HEK293 (cell line): ENCODE results near the gene SLC1A7.

Experiments used
- SP3 ChIP-seq: fragments of 450-650 bp; formaldehyde crosslinking; IDR thresholded peaks from 2 replicates; pipeline ENCODE4 v1.5.1; 2016; ENCODE audit warnings: missing biosample characterization, missing genetic modification characterization
- ZNF510 ChIP-seq: fragments of 450-650 bp; formaldehyde crosslinking; IDR thresholded peaks from 2 replicates; pipeline ENCODE4 v1.5.1; 2018; ENCODE audit warnings: mild to moderate bottlenecking, missing genetic modification characterization, missing biosample characterization; ENCODE audit not compliant: insufficient replicate concordance
- ZNF776 ChIP-seq: fragments of 450-650 bp; formaldehyde crosslinking; IDR thresholded peaks from 2 replicates; pipeline ENCODE4 v1.5.0; 2017; ENCODE audit warnings: missing biosample characterization, missing genetic modification characterization, borderline replicate concordance
- ZNF830 ChIP-seq: fragments of 450-650 bp; IDR thresholded peaks from 2 replicates; pipeline ENCODE4 v1.5.0; 2018; ENCODE audit warnings: missing biosample characterization, missing genetic modification characterization, low read depth, mild to moderate bottlenecking, moderate library complexity
- ZNF837 ChIP-seq: fragments of 450-650 bp; formaldehyde crosslinking; IDR thresholded peaks from 2 replicates; pipeline ENCODE4 v1.5.1; 2016; ENCODE audit warnings: missing biosample characterization, missing genetic modification characterization
- TF ChIP-seq, protein P1 (sequence below): fragments of 450-650 bp; formaldehyde crosslinking; IDR thresholded peaks from 2 replicates; pipeline ENCODE4 v1.5.1; 2016; ENCODE audit warnings: missing biosample characterization, missing genetic modification characterization, low read depth
- TF ChIP-seq, protein P2 (sequence below): fragments of 450-650 bp; formaldehyde crosslinking; IDR thresholded peaks from 2 replicates; pipeline ENCODE4 v1.5.1; 2016; ENCODE audit warnings: missing biosample characterization, missing genetic modification characterization

- TF ChIP-seq, protein P1, sequence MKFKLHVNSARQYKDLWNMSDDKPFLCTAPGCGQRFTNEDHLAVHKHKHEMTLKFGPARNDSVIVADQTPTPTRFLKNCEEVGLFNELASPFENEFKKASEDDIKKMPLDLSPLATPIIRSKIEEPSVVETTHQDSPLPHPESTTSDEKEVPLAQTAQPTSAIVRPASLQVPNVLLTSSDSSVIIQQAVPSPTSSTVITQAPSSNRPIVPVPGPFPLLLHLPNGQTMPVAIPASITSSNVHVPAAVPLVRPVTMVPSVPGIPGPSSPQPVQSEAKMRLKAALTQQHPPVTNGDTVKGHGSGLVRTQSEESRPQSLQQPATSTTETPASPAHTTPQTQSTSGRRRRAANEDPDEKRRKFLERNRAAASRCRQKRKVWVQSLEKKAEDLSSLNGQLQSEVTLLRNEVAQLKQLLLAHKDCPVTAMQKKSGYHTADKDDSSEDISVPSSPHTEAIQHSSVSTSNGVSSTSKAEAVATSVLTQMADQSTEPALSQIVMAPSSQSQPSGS (tag by site-specific recombination): no peak
- TF ChIP-seq ZNF830 (tag by site-specific recombination) (no peak), ZNF510 (no peak), ZNF776 (no peak), ZNF837 (tag by site-specific recombination) (no peak), SP3 (tag by site-specific recombination) (no peak)
- TF ChIP-seq, protein P2, sequence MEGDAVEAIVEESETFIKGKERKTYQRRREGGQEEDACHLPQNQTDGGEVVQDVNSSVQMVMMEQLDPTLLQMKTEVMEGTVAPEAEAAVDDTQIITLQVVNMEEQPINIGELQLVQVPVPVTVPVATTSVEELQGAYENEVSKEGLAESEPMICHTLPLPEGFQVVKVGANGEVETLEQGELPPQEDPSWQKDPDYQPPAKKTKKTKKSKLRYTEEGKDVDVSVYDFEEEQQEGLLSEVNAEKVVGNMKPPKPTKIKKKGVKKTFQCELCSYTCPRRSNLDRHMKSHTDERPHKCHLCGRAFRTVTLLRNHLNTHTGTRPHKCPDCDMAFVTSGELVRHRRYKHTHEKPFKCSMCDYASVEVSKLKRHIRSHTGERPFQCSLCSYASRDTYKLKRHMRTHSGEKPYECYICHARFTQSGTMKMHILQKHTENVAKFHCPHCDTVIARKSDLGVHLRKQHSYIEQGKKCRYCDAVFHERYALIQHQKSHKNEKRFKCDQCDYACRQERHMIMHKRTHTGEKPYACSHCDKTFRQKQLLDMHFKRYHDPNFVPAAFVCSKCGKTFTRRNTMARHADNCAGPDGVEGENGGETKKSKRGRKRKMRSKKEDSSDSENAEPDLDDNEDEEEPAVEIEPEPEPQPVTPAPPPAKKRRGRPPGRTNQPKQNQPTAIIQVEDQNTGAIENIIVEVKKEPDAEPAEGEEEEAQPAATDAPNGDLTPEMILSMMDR (tag by site-specific recombination): no peak
These were observed 79.5 kb downstream of the SLC1A7 start for GRCh38 chr1:53062708-53063591.
